Activated CD8-positive, alpha-beta memory T cell treated with anti-CD3 and anti-CD28 coated beads, Interleukin-2, amount 50 U/mL, for 48 hours (primary cell): Measurements from ENCODE around the gene TOM1.

Experiments used
- DNase-seq: peaks from one replicate; pipeline ENCODE4 v3.0.0-alpha.2; 2020

TOM1 gene

DNA sequence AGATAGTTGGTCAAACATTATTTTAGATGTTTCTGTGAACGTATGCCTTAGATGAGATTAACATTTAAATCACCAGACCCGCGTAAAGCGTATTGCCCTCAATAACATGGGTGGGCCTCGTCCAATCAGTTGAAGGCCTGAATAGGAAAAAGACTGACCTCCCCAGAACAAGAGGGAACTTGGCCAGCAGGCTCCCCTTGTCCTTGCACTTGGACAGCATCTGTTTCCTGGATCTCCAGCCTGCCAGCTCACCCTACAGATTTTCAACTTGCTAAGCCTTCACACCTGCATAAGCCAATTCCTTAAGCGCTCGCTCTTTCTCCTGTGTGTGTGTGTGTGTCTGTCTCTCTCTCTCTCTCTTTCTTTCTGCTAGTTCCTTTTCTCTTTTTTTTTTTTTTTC is 8.2 kb downstream of the TOM1 start:
- DNase-seq = no peak

DNA sequence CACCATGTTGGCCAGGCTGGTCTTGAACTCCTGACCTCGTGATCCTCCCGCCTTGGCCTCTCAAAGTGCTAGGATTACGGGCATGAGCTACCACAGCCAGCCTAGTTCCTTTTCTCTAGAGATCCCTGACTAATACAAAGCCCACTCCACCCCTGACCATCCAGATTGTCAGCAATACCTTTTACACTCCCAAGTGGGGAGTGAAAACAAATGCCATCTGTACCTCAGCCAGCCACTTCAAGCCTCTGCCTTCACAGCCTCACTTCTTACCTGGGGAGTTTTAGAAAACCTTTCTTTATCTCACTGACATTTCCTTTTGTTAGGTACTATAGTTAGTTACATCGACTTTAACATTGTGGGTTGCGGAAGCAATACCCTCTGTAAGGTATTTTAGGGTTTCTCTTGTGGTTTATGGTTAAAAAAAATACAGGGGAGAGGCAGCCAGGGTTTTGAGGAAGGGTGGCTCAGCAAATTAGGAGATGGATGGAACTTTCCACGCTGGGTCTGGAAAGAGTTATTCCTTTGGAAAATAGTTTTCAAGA is 8.9 kb downstream of the TOM1 start:
- DNase-seq = peak; percentile 47

DNA sequence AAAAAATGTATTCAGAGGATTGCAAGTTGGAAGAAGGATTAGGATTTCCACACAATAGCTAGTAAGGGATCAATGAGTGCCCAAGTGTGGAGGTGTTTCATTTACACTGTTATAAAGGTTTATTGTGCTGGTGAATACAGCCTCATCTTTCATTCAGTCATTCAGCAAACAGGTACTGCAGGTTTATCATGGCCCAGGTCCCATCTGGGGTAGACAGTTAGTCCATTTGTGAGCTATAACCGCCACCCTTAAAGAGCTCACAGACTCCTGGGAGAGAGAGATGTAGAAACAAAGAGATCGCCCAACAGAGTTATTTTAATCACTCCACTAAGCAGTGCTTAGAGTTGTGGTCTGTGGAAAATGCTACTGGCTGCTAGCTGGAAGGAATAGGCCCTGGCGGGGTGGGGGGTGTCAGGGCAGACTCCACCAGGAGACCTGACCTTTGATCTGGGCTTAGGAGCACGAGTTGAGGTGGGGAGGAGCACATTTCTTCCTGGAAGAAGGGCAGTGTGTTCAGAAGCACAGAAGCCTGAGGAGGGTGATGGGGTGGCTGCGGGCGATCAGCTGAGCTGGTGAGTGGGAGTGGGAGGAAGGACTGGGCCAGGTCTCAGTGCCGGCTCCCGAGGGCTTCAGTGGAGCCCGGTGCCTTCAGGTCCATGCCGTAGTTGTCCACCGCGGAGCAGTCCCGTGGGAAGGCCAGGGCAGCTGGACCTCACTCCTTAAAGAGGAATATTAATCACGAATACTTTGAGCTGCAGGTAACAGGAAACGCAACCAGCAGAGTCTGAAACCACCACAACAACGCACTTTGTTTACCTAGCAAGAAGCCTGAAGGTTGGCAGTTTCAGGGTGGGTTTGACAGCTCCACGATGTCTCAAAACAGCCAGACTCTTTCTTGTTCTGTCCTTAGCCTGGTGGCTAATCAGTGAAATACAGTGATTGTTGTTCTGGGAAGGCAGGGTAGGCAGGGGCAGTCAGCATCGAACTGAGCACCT is 11.2 kb downstream of the TOM1 start:
- DNase-seq = peak; percentile 46

DNA sequence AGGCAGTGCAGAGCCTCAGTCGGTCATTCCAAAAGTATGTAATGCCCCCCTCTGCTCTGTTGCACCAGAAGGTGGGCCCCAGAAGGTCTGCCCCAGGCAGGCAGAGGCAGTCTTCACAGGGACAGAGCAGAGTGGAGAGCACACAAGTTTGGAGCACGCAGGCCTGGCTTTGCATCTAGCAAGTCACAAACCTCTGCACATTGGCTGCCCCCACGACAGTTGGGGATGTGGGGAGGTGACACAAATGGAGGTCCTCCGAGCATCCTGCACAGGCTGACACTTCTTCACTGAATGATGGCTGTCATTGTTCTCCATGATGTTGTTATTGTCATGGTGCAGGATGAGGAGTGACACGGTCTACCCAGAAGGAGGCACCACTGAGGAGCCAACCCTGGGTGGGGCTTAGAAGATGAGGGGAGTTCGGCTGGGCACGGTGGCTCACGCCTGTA is 11.9 kb downstream of the TOM1 start:
- peak; percentile 43 for DNase-seq

DNA sequence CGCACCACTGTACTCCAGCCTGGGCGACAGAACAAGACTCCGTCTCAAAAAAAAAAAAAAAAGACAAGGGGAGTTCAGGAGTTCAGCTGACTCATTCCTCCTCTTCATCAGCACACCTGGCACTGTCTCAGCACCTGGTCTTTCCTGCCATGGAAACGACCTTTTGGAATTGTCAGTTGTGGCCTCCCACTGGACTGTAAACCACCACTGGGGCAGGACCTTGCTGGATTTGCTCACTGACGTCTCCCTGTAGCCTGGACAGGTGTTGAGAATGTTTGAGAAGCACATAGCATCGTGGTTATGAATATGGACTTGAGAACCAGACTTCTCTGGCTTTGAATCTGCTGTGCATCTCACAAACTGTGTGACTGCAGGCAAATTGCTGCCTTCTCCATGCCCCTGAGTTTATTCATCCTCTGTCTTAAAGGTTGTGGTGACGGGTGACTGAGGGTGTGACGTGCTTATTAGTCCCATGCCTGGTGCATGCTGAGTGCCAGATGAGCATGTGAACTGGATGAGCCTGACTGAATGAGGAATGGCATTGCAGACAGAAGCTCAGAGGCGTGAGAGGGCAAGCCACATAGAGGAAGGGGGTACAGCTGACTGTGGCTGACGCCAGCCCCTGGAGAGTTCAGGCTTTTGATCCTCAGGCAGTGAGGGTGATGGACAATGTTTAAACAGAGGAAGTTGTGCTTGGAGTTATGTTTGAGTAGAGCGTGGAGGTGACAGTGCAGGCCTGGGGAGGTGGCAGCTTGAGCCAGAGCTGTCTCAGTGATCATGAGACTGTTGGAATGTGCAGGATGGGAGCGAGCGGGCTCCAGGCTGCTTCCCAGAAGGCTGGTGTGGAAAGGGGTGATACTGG is 12.7 kb downstream of the TOM1 start:
- DNase-seq = peak; percentile 52

DNA sequence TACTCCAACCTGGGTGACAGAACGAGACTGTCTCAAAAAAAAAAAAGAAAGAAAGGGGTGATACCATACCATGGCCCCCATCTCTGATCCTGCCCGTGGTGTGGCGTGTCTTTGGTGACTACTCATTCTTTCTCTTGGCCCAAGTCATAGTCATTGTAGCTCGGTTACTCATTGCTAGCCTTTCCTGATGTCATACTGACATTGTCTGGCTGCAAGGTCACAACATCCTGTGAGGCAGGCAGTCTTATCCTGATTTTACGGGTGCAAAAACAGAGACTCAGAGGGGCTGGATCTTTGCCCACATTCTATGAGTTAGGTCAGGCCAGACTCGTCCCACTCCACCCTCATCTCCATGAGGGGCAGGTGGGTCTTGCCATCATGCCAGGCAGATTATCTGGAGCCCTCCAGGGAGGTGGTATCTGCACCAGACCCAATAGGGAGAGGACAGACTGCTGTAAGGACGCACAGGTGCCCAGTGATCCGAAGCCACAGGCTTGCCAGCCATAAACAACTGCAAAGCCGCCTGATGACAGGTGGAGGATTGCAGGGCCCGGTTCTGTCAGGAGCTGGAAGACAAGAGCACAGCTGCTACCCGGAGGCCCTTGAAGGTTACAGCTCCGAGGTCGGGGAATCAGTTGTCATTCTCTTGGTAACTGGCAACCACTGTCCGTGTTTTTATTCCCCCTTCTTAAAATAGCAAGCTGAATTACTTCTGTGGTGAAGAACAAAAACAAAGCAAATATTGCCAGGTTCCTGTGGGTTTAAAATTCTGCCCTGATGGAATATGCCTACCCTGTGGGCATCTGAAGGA is 13.8 kb downstream of the TOM1 start:
- DNase-seq = no peak

DNA sequence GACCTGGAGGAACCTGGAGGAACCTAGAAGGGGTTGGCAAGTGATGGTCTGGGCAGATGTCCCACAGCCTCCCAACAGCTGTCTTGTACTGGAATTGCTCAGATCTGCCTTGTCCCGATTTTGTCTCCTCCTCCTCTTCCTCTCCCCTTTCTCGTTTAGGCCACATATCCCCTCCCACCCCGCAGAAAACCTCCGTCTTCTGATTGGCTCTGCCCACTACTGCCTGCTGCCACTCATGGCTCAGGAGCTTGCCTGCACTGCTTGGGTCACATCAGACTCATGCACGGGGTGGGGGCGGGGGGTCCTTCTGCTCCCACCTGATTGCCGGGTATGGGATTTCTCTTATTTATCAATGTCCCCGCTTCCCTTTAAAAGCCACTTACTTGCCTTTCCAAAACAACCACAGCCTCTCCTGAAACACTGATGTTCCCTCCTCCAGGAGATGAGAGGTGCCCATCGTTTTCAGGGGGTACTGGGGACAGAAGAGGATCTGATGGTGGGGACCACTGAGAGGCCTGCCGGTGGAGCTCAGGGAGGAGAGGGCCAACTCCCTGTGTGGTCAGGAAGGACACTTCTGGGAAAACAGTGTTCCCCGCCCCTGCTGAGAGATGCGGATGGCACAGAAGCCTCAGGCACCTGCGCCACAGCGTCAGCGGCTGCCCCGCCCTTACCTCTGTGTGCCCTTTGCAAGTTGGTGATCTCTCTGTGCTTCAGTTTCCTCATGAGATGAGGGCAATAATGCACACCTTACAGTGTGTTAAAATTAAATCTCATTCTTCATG is 14.7 kb downstream of the TOM1 start:
- DNase-seq = no peak

DNA sequence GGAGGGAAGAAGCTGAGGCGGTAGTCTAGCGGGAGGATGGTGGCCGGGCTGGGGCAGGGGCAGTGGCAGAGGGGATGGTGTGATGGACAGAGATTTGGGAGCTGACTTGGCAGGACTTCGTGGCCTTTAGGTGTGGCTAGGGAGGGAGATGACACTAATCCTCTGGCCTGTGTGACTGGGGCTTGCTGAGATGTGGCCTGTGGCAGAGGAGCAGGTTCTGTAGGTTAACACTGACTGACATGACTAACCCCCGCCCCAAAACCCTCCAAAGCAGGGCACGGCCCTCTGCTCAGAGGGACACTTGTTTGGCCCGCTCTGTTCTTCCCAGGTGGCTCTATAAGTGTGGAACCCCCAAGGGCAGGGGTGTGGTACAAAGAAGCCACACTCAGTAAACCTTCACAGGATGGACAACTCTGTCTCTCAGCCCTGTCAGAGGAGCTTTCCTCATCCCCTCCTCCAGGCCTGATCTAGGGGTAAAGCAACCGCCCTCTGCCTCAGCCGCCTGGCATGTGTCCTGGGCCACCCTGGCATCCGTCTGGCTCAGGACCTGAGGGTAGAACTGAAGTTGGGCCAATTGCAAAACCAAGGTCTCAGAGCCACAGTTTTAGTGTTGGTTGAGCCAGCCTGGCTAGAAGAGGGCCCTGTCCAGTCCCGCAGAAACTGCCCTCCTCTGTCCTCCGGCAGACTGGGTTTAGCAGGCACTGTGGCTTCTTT is 15.6 kb downstream of the TOM1 start:
- no peak for DNase-seq

DNA sequence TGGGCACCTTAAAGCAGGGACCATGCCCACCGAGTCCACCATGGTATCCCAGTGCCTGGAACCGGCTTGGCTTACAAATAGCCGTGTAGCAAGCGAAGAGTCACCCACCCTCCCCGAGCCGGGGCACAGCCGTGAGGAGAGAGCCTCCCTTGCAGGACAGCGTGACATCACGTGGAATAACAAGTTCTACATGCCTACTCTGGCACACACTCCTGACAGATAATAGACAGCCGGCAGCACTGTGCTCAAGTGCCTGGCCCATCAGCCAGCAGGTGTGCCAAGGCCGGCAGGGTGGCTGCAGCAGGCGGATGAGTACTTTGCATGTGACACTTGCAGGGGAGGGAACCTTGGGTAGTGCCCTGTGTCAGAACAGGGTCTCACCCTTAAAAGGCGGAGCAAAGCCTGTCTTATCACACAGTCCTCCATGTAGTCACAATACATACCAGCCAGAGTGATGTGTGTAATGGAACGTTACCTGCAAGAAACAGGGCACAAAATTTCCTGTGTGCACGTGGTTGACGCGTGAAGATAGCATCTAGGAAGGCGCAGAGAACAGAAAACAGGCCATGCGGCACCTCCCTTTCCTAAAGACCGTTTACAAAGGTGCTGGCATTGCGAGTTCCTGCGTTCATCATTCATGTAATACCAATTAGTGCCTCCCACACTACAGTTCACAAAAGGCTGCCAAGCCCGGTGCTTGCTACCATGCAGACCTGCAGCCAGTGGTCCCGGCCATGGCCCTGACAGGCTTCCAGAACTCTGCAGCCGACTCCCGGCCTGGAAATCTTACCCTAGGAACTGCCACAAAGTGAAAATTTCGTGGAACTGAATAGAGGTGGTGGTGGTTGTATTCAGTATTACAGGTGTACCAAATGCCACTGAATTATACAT is 16.4 kb downstream of the TOM1 start:
- DNase-seq = no peak

DNA sequence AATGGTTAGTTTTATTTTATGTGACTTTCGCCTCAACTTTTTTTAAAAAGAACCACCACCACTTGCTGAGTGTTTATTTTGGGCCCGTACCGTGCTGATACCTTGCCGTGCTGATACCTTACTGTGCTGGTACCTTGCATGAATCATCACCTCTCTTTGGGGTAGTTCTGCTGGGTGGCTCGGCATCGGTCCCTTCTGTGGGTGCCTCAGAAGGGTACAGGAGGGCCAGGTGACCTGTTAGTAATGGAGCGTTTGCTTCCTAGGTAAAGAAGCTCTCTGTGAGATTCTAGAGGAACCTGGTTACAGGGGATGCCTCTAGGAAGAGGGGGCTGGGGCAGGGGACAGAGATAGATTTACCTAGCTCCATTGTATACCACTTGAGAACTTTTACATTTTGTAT is 17.1 kb downstream of the TOM1 start:
- no peak for DNase-seq

DNA sequence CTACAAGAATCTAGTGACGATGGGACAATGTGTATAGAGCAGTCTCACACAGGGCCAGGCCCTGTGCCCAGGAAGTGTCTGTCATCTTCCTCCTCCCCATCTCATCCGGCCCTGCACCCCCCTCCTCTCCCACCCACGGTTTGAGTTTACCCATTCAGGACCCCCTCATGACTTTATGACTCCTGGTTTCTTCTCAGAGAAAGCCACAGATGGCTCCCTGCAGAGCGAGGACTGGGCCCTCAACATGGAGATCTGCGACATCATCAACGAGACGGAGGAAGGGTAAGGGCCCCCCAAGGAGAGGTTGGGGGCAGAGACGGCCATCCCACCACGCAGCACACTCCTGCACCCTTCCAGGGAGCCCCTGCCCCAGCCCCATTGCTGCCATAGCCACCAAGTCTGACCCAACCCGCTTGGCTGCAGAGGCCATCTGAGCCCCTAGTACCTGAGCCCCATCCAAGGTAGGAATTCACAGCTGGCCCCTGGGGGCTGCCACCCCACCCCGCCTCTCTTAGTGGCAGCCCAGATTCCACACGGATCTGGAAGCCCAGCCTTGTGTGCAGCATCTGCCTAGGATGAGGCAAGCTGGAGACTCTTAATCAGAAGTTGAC is 18.1 kb downstream of the TOM1 start:
- no peak for DNase-seq

DNA sequence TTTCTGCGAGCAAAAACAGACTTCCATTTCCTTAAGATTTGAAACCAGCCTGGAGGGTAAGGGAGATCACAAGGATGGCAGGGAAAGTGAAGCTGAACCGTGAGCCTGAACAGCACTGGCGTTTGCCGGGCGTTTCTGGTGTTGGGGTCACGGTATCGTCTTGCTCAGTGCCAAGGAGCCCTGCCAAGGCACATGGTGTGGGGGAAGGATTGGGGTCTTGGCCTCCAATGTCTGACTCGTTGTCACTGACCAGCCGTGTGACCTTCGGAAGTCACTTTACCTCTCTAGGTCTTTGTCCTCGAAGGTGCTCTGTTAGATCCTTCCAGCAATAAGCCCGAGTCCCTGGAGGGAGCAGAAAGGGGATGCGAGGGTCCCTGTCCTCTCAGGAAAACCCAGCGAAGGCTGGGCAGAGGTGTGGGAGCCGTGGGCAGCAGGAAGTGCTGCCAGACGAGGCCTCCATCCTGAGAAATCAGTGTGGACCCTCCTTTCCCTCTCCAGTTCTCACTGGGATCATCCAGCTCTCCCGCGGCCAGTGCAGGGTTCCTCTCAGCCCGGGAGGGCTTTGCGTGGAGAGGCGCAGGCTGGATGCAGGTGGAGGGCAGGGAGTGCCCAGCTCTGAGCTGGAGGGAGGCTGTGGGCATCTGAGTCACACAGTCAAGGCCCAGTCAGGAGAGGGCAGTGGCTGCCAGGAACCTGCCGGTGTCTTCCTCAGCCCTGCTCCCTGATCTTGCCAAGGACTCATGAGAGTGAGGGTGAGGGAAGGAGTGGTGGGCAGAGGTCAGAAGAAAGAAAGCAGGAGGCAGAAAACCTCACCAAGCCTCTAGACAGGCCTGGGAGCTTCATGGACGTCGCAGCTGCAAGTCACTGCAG is 18.9 kb downstream of the TOM1 start:
- DNase-seq = no peak

DNA sequence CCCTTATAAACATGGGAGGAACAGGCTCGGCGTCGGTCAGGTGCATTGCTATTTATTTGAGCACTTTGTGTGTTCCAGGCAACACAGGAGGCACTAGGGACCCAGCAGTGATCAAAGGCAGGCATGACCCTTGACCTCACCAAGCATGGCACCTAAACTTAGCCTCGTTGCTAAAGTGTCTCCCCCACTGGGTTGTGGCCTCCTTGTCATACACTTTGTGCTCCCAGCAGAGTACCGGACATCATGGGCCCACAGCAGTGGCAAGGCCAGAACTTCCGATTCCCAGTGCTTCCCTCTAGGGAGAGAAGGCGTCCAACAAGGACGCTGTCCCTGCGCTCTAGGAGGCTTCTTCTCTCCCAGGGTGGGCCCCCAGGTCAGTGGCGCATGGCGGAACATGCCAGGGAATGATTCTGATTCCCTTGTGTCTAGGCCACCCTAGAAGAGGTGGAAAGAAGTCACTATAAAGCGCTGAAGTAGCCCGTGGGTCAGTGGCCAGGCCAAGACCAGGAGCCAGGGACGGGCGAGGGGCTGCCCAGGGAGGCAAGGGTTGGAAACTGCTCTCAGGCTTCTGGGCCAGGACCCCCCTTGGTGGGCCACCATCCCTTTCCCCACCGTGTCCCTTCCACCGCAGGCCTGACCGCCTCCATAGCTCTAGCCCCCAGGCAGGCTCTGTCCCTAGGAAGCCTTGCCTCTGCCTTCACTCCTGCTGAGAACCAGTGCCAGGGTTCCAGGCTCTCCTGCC is 19.7 kb downstream of the TOM1 start:
- DNase-seq = no peak

DNA sequence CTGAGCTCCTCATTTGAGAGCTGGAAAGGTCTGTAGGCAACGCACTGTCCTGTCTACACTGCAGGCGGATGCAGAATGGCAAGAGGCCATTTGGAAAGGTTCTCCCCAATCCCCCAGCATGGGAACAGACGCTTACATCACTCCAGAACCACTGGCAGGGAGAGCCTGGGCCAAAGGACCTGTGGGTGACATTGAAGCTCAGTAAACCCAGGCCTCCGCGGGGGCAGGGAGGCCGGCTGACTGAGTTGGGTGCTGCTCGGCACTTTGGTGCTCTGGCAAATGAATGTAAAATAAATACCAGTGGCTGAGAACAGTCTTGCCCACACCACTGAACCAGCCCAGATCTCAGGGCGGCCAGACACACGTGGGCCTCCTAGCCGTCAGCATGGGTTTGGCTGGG is 22.4 kb downstream of the TOM1 start:
- no peak for DNase-seq

DNA sequence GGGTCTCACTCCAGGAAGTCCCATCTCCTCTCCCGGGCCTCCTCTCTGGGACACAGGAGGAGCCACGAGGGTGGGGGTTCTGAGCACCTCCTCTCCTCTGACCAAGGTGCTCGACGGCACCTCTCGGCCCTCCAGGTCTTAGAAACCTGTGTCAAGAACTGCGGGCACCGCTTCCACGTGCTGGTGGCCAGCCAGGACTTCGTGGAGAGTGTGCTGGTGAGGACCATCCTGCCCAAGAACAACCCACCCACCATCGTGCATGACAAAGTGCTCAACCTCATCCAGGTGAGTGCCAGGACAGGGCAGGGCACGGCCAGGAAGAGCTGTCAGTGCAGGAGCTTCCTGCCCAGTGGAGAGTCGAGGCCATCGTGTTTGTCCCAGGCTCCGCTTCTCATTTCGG is 23.2 kb downstream of the TOM1 start:
- no peak for DNase-seq

DNA sequence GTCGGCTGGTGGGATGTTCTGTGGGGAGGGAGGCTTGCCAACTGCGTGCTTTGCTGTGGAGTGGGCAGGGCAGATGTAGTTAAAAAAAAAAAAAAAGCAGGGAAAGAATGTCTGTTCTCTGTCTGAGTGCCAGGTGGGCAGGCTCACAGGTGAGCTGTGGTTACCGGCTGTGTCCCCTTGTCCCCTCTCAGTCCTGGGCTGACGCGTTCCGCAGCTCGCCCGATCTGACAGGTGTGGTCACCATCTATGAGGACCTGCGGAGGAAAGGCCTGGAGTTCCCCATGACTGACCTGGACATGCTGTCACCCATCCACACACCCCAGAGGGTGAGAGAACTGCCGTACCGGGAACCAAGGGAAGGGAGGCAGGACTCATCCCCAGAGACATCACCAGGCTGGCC is 23.6 kb downstream of the TOM1 start:
- no peak for DNase-seq

DNA sequence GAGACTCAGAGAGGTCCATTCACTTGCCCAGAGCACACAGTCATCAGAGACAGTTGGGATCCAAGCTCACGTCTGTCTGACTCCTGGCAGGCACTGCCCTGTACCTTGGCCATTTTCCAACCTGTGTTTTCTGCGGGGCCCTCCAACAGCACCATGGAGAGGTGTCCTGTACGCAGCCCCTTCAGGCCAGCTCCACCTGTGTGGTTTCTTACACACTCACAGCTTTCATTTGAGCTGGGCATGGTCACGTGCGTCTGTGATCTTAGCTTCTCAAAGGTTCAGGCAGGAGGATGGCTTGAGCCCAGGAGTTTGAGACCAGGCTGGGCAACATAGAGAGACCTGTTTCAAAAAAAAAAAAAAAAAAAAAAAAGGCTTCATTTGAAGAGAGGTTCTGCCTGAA is 24.4 kb downstream of the TOM1 start:
- DNase-seq = no peak

DNA sequence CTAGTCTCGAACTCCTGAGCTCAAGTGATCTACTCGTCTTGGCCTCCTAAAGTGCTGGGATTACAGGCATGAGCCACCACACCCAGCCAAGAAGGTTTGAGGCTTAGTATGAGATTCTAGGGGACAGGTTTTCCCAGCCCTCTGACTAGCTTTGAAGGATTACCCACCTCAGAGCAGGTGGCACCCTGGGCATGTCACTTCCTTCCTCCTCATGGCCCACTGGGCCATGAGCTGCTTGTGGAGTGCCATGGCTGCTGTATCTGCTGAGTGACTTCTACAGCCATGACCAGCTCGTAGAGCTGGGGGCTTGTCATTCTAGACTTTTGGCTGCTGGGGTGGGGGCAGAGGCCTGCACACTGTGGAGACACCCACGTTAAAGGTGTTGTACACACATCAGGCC is 25.1 kb downstream of the TOM1 start:
- DNase-seq = no peak
